KBM-7 (cell line): ENCODE results near the gene EIPR1.
"Not testable (repeated sequence)": the region's sequence is repeated elsewhere in the genome, so short reads cannot be mapped to it uniquely, and the experiment has no call there.

ENCODE experiments used
- DNase-seq: peaks from one replicate; pipeline ENCODE4 v3.0.0-alpha.2; 2015
- in situ Hi-C: fragments of 300-500 bp; cut with MboI; formaldehyde crosslinking; loops from 2 replicates; pipeline ENCODE4 v1.14.3; 2020; ENCODE audit warnings: low sequenced_read_pairs, low pct_unique_long_range_greater_than_20kb, mixed read lengths

EIPR1 gene

GRCh38 chr2:3212984-3213383 is 164.6 kb downstream of the EIPR1 start:
- no peak for DNase-seq
- in situ Hi-C loops, result no loop called here

DNA sequence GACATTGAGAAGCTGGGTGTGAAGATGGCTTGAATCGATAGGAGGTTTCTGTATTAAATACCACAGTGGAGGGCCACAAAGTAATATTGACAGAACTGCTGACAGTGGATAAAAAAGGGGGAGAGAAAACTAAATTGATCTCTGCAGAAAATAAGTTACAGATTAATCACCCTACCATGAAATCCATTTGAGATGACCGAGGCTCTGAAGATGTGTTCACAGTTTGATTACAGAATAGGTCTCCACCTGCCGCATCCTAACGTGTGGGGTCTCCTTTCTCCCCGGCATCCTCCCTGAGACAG is 165.6 kb downstream of the EIPR1 start:
- no peak for DNase-seq
- in situ Hi-C loops, result no loop called here

- in situ Hi-C loops, result no loop called here
- DNase-seq, result no peak
Measured at GRCh38 chr2:3211256-3212060, 166.2 kb downstream of the EIPR1 start.

DNA sequence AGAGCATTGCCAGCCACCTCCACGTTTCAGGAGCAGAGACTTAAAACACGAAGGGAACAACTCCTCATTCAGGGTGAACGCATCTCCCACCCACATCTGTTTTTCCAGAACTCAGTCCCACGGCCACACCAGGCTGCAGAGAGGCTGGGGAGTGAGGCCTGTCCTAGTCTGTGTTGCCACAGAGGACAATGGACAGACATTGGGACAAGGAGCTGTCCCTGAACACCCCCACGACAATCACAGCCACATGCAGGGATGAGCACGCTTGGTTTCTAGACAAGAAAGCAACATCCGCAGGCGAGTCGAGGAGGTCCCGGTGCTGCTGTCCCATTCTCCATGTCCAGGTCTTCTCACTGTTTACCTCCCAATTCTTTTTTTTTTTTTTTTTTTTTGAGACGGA is 167.4 kb downstream of the EIPR1 start:
- in situ Hi-C loops, result no loop called here
- DNase-seq, result no peak

- in situ Hi-C loops, result no loop called here
- no peak for DNase-seq
Measured at GRCh38 chr2:3209258-3209657, 168.4 kb downstream of the EIPR1 start.

- in situ Hi-C loops, result no loop called here
- DNase-seq, result no peak
Measured at GRCh38 chr2:3208591-3208990, 169.0 kb downstream of the EIPR1 start.

DNA sequence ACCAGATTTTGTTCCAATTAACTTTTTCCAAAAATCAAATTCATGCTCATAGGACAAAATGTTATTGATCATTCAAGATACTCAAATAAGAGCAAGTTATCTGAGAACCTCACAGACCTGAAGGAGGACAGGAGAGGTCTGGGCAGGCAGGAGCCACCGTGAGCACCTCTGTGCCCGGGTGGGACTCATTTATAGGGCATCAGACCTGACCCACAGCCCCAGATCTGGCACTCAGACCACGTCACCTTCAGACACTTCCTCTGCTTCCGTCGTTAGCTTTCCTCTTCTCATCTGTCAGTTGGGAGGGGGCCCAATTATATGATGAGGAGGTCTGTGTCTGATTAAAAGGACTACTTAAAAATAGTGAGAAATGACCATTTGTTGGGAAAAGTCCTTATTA is 169.4 kb downstream of the EIPR1 start:
- no peak for DNase-seq
- in situ Hi-C loops, result no loop called here

DNA sequence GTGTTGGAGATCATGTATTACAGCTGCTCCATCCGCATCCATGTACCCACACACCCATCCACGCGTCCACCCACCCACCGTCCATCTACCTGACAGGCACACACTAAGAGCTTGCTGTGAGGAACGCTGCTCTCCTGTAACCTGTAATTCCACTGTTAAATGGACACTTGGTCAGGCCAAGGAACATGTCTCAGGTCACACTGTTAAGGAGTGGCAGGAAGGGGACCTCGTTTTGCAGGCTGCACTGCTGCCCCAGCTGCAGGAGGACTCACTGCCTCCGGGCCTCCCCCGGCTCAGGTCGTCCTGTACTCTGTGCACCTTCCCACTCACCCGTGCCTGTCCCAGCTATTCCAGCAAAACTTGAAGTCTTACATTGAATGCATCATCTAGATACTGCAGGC is 170.5 kb downstream of the EIPR1 start:
- in situ Hi-C loops, result no loop called here
- no peak for DNase-seq

GRCh38 chr2:3205845-3206244 is 171.8 kb downstream of the EIPR1 start:
- DNase-seq, result no peak
- in situ Hi-C loops, result no loop called here

DNA sequence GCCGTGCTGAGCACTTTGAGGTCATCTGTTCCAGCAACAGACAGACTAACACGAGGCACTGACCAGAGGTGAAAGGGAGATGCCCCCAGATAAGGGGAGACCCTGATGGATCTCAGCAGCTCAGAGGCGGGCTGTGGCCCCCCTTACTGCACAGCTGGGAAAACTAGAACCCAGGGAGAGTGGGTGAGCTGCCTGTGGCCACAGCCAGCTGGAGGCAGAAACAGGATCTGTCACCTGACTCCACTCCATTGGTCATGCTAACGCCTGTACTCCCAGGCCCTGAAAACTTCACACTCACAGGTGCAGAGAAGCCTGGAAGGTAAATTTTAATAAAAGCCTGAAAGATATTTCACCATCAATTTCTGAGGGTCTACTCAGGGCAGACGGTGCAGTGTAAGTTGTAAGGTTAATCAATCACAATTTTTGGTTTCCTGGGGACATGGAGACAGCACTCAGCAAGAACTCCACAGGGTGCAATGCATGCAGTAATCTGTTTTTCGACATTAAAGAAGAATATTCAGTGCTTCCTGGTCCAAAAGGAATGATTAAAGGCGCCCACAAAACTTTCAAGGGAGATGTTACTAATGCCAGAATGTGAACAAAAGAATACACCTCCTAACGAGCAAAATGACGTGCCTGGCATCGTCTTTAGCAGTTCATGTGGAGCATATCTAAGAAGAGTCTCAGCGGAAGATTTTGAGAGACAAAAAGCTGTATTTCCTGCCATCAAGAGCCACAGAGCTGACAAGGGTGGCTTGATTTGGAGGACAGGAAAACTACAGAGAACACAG is 173.4 kb downstream of the EIPR1 start:
- DNase-seq, result no peak
- in situ Hi-C loops, result no loop called here

GRCh38 chr2:3203497-3204019 is 174.1 kb downstream of the EIPR1 start:
- in situ Hi-C loops, result no loop called here
- no peak for DNase-seq

- in situ Hi-C loops, result no loop called here
- DNase-seq, result no peak
Measured at GRCh38 chr2:3202926-3203325, 174.7 kb downstream of the EIPR1 start.

GRCh38 chr2:3201281-3201680 is 176.3 kb downstream of the EIPR1 start:
- DNase-seq, result no peak
- in situ Hi-C loops, result no loop called here

DNA sequence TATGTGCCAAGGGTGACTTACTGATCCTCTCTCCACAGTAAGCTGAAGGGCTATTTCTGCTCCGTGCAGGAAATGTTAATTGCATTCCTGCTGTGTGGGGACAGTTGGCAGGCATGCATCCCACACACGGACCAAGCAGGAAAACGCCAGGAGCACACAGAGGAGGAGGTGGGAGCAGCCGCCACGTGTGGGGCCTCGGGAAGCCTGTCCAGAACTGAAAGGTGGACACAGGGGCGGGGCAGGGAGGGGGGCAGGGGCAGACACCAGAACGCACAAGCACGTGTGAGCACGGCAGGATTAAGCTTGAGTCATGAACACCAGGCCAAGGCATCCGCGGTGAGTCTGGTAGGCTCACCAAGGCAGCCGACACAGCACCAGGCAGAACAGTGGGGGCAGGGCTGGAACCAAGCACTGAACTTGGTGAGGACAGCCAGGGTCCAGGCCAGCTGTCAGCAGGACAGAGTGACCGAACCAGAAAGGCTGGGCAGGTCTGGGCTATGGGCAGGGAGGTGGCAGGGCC is 177.1 kb downstream of the EIPR1 start:
- in situ Hi-C loops, result no loop called here
- no peak for DNase-seq

DNA sequence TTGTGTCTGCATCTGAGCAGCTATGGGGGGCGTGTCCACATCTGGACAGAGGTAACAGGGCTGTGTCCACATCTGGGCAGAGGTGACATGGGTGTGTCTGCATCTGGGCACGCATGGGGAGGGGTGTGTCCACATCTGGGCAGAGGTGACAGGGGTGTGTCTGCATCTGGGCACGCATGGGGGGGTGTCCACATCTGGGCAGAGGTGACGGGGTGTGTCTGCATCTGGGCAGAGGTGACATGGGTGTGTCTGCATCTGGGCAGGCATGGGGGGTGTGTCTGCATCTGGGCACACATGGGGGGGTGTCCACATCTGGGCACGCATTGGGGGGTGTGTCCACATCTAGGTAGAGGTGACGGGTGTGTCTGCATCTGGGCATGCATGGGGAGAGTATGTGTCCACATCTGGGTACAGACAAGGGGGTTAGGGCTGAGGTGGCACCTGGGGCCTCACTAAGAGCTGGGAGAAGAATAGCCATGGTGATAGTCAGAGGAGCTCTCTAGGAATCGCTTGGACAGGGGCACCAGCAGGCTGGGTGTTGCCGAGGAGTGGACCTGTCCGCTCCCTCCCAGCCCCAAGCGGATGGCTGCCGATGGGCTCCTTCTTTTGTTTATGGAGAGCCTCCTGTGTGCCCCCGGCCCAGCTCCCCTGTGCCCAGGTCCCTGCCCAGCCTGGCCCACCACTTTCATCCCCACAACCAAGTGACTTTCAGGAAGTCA is 177.8 kb downstream of the EIPR1 start:
- DNase-seq, result no peak
- in situ Hi-C loops, result no loop called here

GRCh38 chr2:3198671-3199192 is 178.9 kb downstream of the EIPR1 start:
- DNase-seq, in situ Hi-C loops: not testable (repeated sequence)

- DNase-seq, result no peak
- in situ Hi-C loops, result no loop called here
Measured at GRCh38 chr2:3198119-3198518, 179.5 kb downstream of the EIPR1 start.

- in situ Hi-C loops, result no loop called here
- DNase-seq, result no peak
Measured at GRCh38 chr2:3197308-3197707, 180.3 kb downstream of the EIPR1 start.

DNA sequence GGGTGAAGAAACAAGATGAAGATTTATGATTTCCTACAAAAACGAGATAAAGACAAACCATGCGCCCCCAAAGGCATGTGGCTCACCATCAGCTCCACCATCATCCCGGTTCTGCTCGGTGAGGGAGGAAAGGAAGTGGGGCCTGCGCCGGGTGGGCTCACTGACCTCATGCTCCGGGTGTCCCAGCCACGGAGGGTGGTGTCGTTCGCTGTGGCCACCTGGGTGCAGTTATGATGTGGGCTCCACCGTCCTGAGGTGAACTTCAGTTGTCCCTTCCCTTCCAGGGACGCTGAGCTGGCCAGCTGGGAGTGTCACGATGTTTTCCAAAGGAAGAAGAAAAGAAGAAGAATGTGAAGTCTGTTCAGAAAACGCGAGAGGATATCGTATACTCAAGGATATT is 180.9 kb downstream of the EIPR1 start:
- no peak for DNase-seq
- in situ Hi-C loops, result no loop called here
